GM13976 (cell line): ENCODE data around the gene CENPU.
"Not testable (repeated sequence)": the region's sequence is repeated elsewhere in the genome, so short reads cannot be mapped to it uniquely, and the experiment has no call there.

Source experiments
- DNase-seq: peaks from one replicate; pipeline ENCODE4 v3.0.0; 2012; ENCODE audit warnings: low spot score
- CTCF ChIP-seq: IDR thresholded peaks from 2 replicates; pipeline ENCODE4 v1.5.1; 2012; ENCODE audit warnings: borderline replicate concordance, mild to moderate bottlenecking; ENCODE audit not compliant: insufficient read depth; ENCODE audit errors: extremely low read depth, missing control alignments, control extremely low read depth
- in situ Hi-C: fragments of 300-500 bp; cut with MboI; formaldehyde crosslinking; loops from one replicate; pipeline ENCODE4 v1.12.0; 2022; ENCODE audit warnings: low sequenced_read_pairs, mixed read lengths, inconsistent platforms; ENCODE audit not compliant: unreplicated experiment

The CENPU gene

GRCh38 chr4:184666670-184667069 lies 67.2 kb downstream of the CENPU start:
- DNase-seq: no peak
- in situ Hi-C loops: no loop called here
- TF ChIP-seq CTCF: no peak

- no peak for DNase-seq
- TF ChIP-seq CTCF: no peak
- in situ Hi-C loops: no loop called here
Measured at GRCh38 chr4:184664445-184665210, 69.3 kb downstream of the CENPU start.

GRCh38 chr4:184662236-184662635 lies 71.7 kb downstream of the CENPU start:
- no peak for DNase-seq
- TF ChIP-seq CTCF: no peak
- in situ Hi-C loops: no loop called here

GRCh38 chr4:184660978-184661377 lies 72.9 kb downstream of the CENPU start:
- no peak for DNase-seq
- no peak for TF ChIP-seq CTCF
- in situ Hi-C loops: no loop called here

- in situ Hi-C loops, DNase-seq: not testable (repeated sequence)
Measured at GRCh38 chr4:184657820-184658219, 76.1 kb downstream of the CENPU start.

GRCh38 chr4:184657144-184657543 lies 76.8 kb downstream of the CENPU start:
- in situ Hi-C loops: no loop called here
- DNase-seq: no peak
- TF ChIP-seq CTCF: no peak

GRCh38 chr4:184655889-184656869 lies 77.7 kb downstream of the CENPU start:
- DNase-seq: no peak
- TF ChIP-seq CTCF: no peak
- in situ Hi-C loops: no loop called here
